ENCODE data around the gene ST8SIA5.

ST8SIA5 gene

GRCh38 chr18:46738491-46738890 is 18.4 kb downstream of the ST8SIA5 start:
- no peaks in the 10 kb centered on the region for H3K4me1 ChIP-seq (ENCODE audit: control insufficient read depth, insufficient read depth, low read length)
- H3K9ac ChIP-seq (ENCODE audit: low read depth, low read length) = no peak overlapping the region
- H3K4me2 ChIP-seq (ENCODE audit: low read length) = no peak overlapping the region
- no peaks in the 10 kb centered on the region for H3K36me3 ChIP-seq (ENCODE audit: insufficient read depth, low read length)
- H3K9me3 ChIP-seq (replicated peaks; ENCODE audit: low read length) = no peaks in the 10 kb centered on the region
- no peak overlapping the region for H3K4me3 ChIP-seq (ENCODE audit: low read length)
- no peaks in the 10 kb centered on the region for H3K27me3 ChIP-seq (ENCODE audit: control insufficient read depth, insufficient read depth, low read length)

- no peaks in the 10 kb centered on the region for H3K36me3 ChIP-seq (ENCODE audit: insufficient read depth, low read length)
- no peak overlapping the region for H3K9ac ChIP-seq (ENCODE audit: low read depth, low read length)
- no peaks in the 10 kb centered on the region for H3K9me3 ChIP-seq (replicated peaks; ENCODE audit: low read length)
- no peak overlapping the region for H3K4me3 ChIP-seq (ENCODE audit: low read length)
- H3K4me2 ChIP-seq (ENCODE audit: low read length) = no peak overlapping the region
- no peaks in the 10 kb centered on the region for H3K4me1 ChIP-seq (ENCODE audit: control insufficient read depth, insufficient read depth, low read length)
- H3K27me3 ChIP-seq (ENCODE audit: control insufficient read depth, insufficient read depth, low read length) = no peaks in the 10 kb centered on the region
Measured at GRCh38 chr18:46736736-46737135, 20.1 kb downstream of the ST8SIA5 start.

- H3K4me2 ChIP-seq (ENCODE audit: low read length) = no peak overlapping the region
- H3K9ac ChIP-seq (ENCODE audit: low read depth, low read length) = no peak overlapping the region
- H3K27me3 ChIP-seq (ENCODE audit: control insufficient read depth, insufficient read depth, low read length) = no peaks in the 10 kb centered on the region
- no peaks in the 10 kb centered on the region for H3K36me3 ChIP-seq (ENCODE audit: insufficient read depth, low read length)
- H3K4me3 ChIP-seq (ENCODE audit: low read length) = no peak overlapping the region
- no peaks in the 10 kb centered on the region for H3K9me3 ChIP-seq (replicated peaks; ENCODE audit: low read length)
- H3K4me1 ChIP-seq (ENCODE audit: control insufficient read depth, insufficient read depth, low read length) = no peaks in the 10 kb centered on the region
Measured at GRCh38 chr18:46736135-46736534, 20.7 kb downstream of the ST8SIA5 start.

GRCh38 chr18:46734981-46735380 is 21.9 kb downstream of the ST8SIA5 start:
- Histone ChIP-seq H3K27me3 (ENCODE audit: control insufficient read depth, insufficient read depth, low read length) (no peaks in the 10 kb centered on the region), H3K4me3 (ENCODE audit: low read length) (no peak overlapping the region), H3K9ac (ENCODE audit: low read depth, low read length) (no peak overlapping the region), H3K4me2 (ENCODE audit: low read length) (no peak overlapping the region), H3K9me3 (replicated peaks; ENCODE audit: low read length) (no peaks in the 10 kb centered on the region), H3K36me3 (ENCODE audit: insufficient read depth, low read length) (no peaks in the 10 kb centered on the region), H3K4me1 (ENCODE audit: control insufficient read depth, insufficient read depth, low read length) (no peaks in the 10 kb centered on the region)

GRCh38 chr18:46733872-46734271 is 23.0 kb downstream of the ST8SIA5 start:
- Histone ChIP-seq H3K9me3 (replicated peaks; ENCODE audit: low read length) (no peaks in the 10 kb centered on the region), H3K9ac (ENCODE audit: low read depth, low read length) (no peak overlapping the region), H3K4me3 (ENCODE audit: low read length) (no peak overlapping the region), H3K27me3 (ENCODE audit: control insufficient read depth, insufficient read depth, low read length) (no peaks in the 10 kb centered on the region), H3K36me3 (ENCODE audit: insufficient read depth, low read length) (no peaks in the 10 kb centered on the region), H3K4me2 (ENCODE audit: low read length) (no peak overlapping the region), H3K4me1 (ENCODE audit: control insufficient read depth, insufficient read depth, low read length) (no peaks in the 10 kb centered on the region)

- H3K27me3 ChIP-seq (ENCODE audit: control insufficient read depth, insufficient read depth, low read length) = no peaks in the 10 kb centered on the region
- H3K4me2 ChIP-seq (ENCODE audit: low read length) = no peak overlapping the region
Measured at GRCh38 chr18:46732801-46733200, 24.1 kb downstream of the ST8SIA5 start.

GRCh38 chr18:46732201-46732600 is 24.7 kb downstream of the ST8SIA5 start:
- H3K4me3 ChIP-seq (ENCODE audit: low read length) = no peak overlapping the region
- H3K9ac ChIP-seq (ENCODE audit: low read depth, low read length) = no peak overlapping the region
- no peak overlapping the region for H3K4me2 ChIP-seq (ENCODE audit: low read length)
- no peaks in the 10 kb centered on the region for H3K9me3 ChIP-seq (replicated peaks; ENCODE audit: low read length)
- H3K27me3 ChIP-seq (ENCODE audit: control insufficient read depth, insufficient read depth, low read length) = no peaks in the 10 kb centered on the region
- H3K4me1 ChIP-seq (ENCODE audit: control insufficient read depth, insufficient read depth, low read length) = no peaks in the 10 kb centered on the region
- H3K36me3 ChIP-seq (ENCODE audit: insufficient read depth, low read length) = no peaks in the 10 kb centered on the region

More at GRCh38 chr18:46732801-46733200, 24.1 kb downstream of the ST8SIA5 start:
- H3K4me1 ChIP-seq (ENCODE audit: control insufficient read depth, insufficient read depth, low read length) = no peaks in the 10 kb centered on the region
- no peaks in the 10 kb centered on the region for H3K36me3 ChIP-seq (ENCODE audit: insufficient read depth, low read length)
- no peaks in the 10 kb centered on the region for H3K9me3 ChIP-seq (replicated peaks; ENCODE audit: low read length)
- no peak overlapping the region for H3K9ac ChIP-seq (ENCODE audit: low read depth, low read length)
- H3K4me3 ChIP-seq (ENCODE audit: low read length) = no peak overlapping the region

GRCh38 chr18:46731316-46731715 is 25.5 kb downstream of the ST8SIA5 start:
- no peaks in the 10 kb centered on the region for H3K4me1 ChIP-seq (ENCODE audit: control insufficient read depth, insufficient read depth, low read length)
- no peak overlapping the region for H3K9ac ChIP-seq (ENCODE audit: low read depth, low read length)
- no peaks in the 10 kb centered on the region for H3K27me3 ChIP-seq (ENCODE audit: control insufficient read depth, insufficient read depth, low read length)
- no peaks in the 10 kb centered on the region for H3K9me3 ChIP-seq (replicated peaks; ENCODE audit: low read length)
- no peak overlapping the region for H3K4me2 ChIP-seq (ENCODE audit: low read length)
- H3K36me3 ChIP-seq (ENCODE audit: insufficient read depth, low read length) = no peaks in the 10 kb centered on the region
- H3K4me3 ChIP-seq (ENCODE audit: low read length) = no peak overlapping the region

- Histone ChIP-seq H3K4me3 (ENCODE audit: low read length) (no peak overlapping the region), H3K9ac (ENCODE audit: low read depth, low read length) (no peak overlapping the region), H3K4me1 (ENCODE audit: control insufficient read depth, insufficient read depth, low read length) (no peaks in the 10 kb centered on the region), H3K27me3 (ENCODE audit: control insufficient read depth, insufficient read depth, low read length) (no peaks in the 10 kb centered on the region), H3K4me2 (ENCODE audit: low read length) (no peak overlapping the region), H3K36me3 (ENCODE audit: insufficient read depth, low read length) (no peaks in the 10 kb centered on the region), H3K9me3 (replicated peaks; ENCODE audit: low read length) (no peaks in the 10 kb centered on the region)
Measured at GRCh38 chr18:46728219-46728930, 28.5 kb downstream of the ST8SIA5 start.

- H3K36me3 ChIP-seq (ENCODE audit: insufficient read depth, low read length) = no peaks in the 10 kb centered on the region
- no peak overlapping the region for H3K9ac ChIP-seq (ENCODE audit: low read depth, low read length)
- H3K27me3 ChIP-seq (ENCODE audit: control insufficient read depth, insufficient read depth, low read length) = no peaks in the 10 kb centered on the region
Measured at GRCh38 chr18:46727177-46727576, 29.7 kb downstream of the ST8SIA5 start.

GRCh38 chr18:46725310-46725709 is 31.5 kb downstream of the ST8SIA5 start:
- no peak overlapping the region for H3K4me3 ChIP-seq (ENCODE audit: low read length)
- H3K4me2 ChIP-seq (ENCODE audit: low read length) = no peak overlapping the region
- no peaks in the 10 kb centered on the region for H3K9me3 ChIP-seq (replicated peaks; ENCODE audit: low read length)
- H3K27me3 ChIP-seq (ENCODE audit: control insufficient read depth, insufficient read depth, low read length) = peaks cover 4% of the 10 kb centered on the region
- no peaks in the 10 kb centered on the region for H3K36me3 ChIP-seq (ENCODE audit: insufficient read depth, low read length)
- H3K4me1 ChIP-seq (ENCODE audit: control insufficient read depth, insufficient read depth, low read length) = no peaks in the 10 kb centered on the region
- H3K9ac ChIP-seq (ENCODE audit: low read depth, low read length) = no peak overlapping the region

More at GRCh38 chr18:46727177-46727576, 29.7 kb downstream of the ST8SIA5 start:
- no peaks in the 10 kb centered on the region for H3K4me1 ChIP-seq (ENCODE audit: control insufficient read depth, insufficient read depth, low read length)
- H3K4me3 ChIP-seq (ENCODE audit: low read length) = no peak overlapping the region
- no peaks in the 10 kb centered on the region for H3K9me3 ChIP-seq (replicated peaks; ENCODE audit: low read length)
- H3K4me2 ChIP-seq (ENCODE audit: low read length) = no peak overlapping the region

- Histone ChIP-seq H3K4me1 (ENCODE audit: control insufficient read depth, insufficient read depth, low read length) (peaks cover 6% of the 10 kb centered on the region), H3K9me3 (replicated peaks; ENCODE audit: low read length) (no peaks in the 10 kb centered on the region), H3K4me2 (ENCODE audit: low read length) (no peak overlapping the region), H3K27me3 (ENCODE audit: control insufficient read depth, insufficient read depth, low read length) (peaks cover 4% of the 10 kb centered on the region), H3K9ac (ENCODE audit: low read depth, low read length) (no peak overlapping the region), H3K36me3 (ENCODE audit: insufficient read depth, low read length) (no peaks in the 10 kb centered on the region), H3K4me3 (ENCODE audit: low read length) (no peak overlapping the region)
Measured at GRCh38 chr18:46723856-46724415, 32.9 kb downstream of the ST8SIA5 start.

Measured in skeletal muscle satellite cell (primary cell).